GM18907 (cell line): ENCODE measurements around the gene FGFR2.
"Not testable (repeated sequence)": the region's sequence is repeated elsewhere in the genome, so short reads cannot be mapped to it uniquely, and the experiment has no call there.

Experiments
- ATAC-seq: cut with Tn5 transposase; IDR thresholded peaks from one replicate; pipeline ENCODE4 v1.9.1; 2021; ENCODE audit warnings: mild to moderate bottlenecking, moderate library complexity; ENCODE audit not compliant: unreplicated experiment

Gene FGFR2

DNA sequence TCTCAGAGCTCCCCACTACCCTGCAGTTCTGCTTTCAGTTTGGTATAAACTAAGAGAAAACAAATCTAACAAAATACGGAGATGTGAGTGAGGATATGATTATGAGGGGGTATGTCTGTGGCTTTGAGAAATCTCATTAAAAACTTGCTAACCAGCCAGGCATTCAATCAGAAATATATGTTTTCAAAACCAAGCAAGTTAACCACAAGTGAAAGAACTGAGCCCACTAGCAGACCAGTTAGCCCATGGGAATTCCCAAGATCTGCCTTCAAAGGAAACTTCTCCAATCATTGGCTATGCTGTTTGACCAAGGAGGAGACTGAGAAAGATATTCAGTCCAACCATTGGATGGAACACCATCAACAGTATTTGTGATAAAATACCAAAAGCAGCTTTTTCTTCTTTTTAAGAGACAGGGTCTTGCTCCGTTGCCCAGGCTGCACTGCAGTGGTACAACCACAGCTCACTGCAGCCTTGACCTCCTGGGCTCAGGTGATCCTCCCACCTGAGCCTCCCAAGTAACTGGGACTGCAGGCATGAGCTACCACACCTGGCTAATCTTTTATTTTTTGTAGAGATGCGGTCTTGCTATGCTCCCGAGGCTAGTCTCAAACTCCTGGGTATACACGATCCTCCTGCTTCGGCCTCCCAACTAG, 41.2 kb downstream of the FGFR2 start:
- ATAC-seq = no peak

DNA sequence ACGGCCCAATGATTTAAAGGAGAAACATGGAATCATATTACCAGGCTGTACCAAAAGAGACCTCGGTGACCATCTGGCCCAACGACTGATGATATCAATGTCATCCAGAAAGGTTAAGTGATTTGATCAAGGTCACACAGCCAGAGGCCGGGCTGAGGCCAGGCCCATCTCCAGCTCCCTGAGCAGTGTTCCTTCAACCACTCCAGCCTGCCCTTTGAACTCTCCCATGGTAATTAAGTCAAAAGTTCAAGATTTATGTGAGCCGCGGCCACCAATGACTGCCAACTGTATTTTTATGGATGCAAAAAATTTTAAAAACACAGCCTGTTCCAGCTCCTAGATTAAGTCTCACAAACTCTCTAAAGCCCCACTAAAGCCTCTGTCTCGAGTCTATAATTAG, 41.8 kb downstream of the FGFR2 start:
- no peak for ATAC-seq

DNA sequence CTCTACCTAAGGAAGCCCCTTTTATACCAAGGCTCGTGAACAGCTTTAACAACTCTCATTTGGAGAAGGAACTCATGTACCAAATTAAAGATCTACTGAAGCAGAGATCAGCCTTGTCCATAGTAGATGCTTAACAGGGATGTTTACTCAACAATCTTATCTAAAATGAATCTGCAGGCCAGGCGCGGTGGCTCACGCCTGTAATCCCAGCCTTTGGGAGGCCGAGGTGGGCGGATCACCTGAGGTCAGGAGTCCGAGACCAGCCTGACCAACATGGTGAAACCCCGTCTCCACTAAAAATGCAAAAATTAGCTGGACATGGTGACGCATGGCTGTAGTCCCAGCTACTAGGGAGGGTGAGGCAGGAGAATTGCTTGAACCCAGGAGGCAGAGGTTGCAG, 43.3 kb downstream of the FGFR2 start:
- ATAC-seq = not testable (repeated sequence)

DNA sequence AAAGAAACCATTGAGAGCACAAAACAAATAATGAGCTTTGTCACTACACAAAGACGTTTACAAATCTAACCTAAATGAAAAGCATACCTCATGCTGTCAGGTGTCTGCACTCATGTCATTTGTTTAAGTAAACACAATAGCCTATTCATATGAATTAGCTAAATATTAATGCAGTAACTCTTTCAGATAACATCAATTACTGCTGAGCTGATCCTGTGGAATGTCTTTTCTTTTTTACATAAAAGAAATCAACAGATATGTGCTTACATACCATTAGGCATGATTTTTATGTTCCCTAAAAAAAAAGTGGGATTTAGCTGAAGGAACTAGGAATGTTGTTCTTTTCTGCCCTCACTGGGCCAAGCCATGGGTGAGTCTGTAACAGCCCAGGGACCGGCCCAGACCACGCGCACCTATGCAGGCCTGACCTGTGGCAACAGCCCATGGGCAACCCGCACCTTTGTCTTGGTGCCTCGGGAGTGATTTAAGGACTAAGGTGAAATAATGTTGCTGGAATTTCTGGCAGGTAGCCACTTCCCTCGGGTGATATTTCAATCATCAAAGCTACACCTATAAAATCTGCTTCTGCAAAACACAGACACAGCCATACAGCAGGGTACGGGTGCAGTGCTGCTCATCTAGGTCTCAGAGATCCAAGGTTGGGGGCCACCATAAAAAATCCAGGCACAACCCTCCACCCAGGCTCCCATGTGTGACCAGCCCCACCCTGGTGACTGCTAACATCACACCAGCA, 44.6 kb downstream of the FGFR2 start:
- ATAC-seq = no peak

DNA sequence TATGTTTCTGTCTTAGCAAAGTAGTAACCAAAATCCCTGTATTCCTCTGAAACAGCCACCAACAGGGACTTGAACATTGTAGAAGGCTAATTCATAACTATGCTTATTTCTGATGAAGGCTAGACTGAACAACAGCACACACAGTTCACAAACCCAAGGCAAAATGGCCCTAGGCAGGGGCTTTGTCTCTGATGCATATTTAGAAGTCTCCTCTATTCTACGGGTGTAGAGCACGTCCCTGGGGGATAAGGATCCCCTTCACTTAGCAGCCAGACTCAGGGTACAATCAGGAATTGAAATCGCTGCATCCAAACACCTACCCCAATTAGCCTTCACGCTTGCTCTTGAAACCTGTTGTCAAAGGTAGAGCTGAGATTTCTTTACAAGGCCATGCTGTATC, 45.5 kb downstream of the FGFR2 start:
- ATAC-seq = no peak

DNA sequence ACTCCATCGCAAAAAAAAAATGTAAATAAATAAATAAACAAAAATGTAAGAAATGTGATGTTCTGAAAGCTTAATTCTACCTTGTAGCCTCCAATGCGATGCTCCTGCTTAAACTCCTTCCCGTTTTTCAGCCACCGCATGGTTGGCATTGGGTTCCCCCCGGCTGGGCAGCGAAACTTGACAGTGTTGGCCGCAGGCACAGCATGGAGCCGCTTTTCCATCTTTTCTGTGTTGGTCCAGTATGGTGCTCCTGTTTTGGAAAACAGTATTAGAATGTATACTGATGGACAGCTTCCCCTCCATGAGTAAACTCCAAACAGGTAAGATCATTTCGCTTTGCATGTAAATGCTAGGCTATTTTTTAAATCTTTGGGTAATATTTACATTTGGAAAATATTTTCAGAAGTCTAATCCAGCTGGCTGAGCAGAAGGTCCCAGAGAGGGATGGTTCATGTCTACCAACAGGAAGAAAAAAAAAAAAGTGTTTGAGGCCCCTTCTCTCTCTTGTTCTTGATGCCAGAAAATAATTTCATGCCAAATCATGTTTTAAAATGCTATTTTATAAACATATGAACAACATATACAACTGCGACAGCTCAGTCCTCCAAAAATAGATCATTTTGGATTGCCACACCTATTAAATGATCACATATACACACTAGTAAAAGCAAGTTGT, 46.9 kb downstream of the FGFR2 start:
- no peak for ATAC-seq

DNA sequence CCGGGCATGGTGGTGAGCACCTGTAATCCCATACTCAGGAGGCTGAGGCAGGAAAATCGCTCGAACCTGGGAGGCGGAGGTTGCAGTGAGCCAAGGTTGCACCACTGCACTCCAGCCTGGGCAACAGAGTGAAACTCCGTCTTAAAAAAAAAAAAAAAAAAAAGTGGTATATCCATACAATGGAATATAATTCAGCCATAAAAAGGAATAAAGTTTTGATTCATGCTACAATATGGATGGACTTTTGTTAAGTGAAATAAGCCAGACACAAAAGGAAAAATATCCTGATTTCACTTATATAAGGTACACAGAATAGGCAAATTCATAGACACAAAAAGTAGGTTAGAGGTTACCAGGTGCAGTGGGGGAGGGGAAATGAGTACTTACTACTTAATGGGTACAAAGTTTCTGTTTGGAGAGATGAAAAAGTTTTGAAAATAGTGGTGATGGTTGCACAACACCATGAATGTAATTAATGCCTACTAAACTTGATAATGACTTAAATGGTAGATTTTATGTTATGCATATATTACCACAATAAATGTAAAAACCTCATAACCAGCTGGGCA, 53.9 kb downstream of the FGFR2 start:
- no peak for ATAC-seq

DNA sequence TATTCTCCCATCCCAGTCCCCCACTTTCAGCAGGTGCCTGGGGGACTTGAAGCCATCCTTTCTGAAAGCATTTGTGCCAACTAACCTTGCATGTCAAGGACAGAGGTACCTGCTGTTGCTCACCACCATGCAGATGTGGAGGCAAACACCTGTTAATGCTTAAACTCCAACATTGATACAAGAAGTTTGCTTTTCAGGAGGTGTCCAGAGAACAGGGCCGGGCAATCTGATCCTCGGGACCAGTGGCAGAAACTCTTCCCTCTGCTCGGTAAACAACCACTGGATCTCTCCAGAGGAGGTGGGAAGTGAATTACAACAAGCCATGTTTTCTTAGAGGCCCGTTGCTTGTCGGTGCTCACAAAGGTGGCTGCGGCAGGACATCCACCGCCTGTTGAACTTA, 54.7 kb downstream of the FGFR2 start:
- no peak for ATAC-seq

DNA sequence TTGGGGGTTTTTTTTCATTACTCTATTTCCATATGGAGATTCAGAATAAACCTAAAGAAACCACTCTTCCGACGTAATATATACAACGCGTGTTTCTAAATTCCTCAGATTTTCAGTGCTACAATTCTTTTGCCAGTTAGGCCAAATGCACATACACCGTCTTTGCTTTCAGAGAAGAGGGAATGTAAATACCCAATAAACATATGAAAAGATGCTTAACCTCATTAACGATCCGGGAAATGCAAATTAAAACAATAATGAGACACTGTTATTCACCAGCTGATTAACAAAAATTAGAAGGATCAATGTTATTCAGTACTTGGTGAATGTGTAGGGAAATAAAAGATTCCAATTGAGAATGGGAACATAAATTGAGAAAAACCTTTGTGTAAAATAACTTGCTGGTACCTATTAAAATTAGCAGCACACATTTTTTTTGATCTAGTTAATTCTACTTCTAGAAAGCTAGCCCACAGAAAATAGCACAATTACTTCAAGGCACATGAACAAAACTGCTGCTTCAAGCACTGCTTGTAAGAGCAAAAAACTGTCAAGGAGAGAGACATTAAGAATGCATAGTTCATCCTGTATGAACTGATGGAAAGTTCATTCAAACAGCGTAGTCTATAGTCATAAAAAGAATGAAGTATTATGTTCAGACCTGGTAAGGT, 56.7 kb downstream of the FGFR2 start:
- no peak for ATAC-seq

DNA sequence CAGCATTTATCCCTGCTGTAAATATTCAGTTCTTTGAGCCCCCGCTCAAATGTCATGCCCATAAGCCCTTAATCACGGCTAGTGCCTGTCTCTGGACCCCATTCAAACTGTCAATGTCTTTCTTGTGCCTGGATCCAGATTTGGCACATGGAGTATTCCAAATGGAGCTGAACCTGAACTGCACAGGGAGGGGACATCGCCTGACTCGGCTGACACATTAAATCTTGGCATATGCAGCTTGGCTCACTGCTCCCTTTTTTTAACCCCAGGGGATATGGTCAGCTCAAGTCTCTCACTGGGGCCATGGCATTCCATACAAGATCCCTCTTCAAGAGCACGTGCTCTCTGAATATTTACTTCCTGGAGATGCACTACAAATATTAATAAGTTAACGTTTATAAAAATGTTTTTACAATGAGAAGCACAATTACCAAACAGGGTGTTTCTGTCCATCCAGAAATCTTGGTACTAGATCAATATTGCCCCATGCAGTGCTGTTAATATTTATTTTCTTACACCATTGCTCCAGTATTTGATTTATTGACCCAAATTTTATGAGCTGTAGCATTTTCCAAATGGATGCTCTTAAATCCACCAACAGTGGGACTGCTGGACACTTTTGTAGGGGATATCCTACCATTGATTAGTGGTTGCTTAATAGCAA, 57.4 kb downstream of the FGFR2 start:
- no peak for ATAC-seq

DNA sequence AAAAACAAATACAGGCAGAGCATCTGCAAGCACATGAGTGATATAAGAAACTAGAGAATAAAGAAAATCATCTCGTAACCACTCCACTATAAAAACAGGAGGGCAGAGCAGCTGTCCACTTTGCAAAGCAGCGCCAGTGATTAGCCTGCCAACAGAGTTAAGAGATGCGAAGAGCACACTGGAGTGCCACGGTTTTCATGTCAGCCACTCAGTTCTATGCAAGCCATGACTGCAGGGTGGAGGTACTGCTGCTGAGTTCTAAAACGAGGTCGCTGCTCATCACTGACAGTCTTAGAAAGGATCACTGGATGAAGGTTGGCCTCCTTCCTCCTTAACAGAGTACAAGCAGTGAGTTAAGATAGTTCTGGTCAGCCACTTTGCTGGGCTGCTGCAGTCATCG, 58.5 kb downstream of the FGFR2 start:
- ATAC-seq = no peak

DNA sequence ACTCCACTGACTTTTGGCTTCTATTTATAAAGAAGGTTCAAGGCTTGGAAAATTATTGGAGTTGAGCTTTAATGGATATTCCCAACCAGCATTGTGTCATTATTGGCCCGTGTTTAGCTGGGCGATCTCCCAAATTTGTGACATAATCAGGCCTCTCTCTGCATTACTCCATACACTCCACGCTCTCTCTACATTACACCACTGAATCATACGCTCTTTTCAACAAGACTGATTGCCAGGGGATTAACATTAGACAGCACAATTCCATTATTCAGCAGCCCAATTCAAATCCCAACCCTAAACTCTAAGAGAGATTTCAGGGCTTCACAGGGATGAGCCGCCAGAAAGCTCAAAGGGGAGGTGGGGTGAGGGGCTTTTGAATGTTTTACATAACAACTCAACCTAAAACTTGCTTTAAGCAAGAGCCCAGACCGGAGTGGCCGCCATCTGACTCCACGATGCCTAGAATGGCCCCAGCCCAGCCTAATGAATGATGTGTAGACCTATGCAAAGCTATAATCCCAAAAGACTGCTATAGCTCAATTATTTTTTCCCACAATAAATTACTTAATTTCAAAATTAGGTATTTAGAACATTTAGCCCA, 61.8 kb downstream of the FGFR2 start:
- ATAC-seq = no peak

DNA sequence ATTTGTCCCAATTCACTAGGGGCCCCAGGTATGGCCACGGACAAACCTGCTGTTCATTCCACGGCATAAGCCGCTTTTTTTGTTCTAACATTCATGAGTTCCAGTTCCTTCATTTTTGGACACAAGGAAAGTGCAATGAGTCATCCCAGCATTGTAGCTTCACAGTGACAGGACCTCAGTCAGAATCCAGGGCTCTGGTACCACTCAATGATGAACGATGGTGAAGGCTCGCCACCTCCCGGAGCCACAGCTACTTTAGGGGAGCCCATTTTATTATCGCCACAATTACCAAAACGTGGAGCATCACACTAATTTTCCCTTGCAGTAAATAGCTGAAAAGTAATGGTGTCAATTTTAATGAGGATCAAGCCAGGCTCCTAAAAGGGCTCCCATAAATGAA, 62.9 kb downstream of the FGFR2 start:
- ATAC-seq = no peak

DNA sequence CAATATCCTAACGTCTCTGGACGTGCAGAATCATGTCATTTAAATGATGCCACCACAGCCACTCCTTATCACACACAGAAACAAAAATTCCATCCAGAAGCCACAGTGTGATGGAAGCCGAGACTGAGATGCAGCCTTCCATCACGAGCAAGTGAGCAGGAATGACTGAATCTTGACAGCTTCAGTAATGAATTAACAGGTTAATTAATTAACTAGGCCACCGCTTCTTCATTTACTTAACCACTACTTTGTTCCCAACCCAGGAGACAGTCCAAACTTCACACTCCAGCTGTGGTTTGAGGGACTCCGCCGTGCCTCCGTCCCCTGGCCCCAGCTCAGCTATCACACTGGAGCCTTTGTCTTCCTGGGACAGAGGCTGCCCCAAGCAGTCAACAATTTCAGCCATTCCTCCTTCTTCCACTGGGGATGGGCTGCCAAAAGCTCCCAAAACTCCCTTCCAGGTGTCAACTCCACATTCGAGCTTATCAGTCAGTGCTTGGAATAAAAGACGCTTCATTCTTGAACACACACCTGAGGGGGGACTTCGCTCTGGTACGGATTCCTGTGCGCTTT, 65.9 kb downstream of the FGFR2 start:
- no peak for ATAC-seq

DNA sequence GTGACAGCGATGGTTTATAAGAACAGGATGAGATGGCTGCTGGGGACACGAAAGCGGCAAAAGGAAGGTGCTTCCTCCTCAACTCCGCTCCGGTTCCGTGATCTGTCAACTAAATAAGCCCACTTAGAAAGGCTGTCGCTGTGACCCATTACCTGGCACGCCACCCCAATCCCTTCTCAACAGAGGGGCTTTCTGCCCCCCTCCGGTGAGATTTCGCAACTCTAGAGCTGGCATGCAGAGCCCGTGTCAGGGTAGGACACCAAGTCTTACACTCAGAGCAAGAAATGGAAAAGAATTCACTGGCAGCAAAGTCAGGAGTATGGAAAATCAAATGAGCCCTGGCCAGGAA, 66.4 kb downstream of the FGFR2 start:
- ATAC-seq = no peak

DNA sequence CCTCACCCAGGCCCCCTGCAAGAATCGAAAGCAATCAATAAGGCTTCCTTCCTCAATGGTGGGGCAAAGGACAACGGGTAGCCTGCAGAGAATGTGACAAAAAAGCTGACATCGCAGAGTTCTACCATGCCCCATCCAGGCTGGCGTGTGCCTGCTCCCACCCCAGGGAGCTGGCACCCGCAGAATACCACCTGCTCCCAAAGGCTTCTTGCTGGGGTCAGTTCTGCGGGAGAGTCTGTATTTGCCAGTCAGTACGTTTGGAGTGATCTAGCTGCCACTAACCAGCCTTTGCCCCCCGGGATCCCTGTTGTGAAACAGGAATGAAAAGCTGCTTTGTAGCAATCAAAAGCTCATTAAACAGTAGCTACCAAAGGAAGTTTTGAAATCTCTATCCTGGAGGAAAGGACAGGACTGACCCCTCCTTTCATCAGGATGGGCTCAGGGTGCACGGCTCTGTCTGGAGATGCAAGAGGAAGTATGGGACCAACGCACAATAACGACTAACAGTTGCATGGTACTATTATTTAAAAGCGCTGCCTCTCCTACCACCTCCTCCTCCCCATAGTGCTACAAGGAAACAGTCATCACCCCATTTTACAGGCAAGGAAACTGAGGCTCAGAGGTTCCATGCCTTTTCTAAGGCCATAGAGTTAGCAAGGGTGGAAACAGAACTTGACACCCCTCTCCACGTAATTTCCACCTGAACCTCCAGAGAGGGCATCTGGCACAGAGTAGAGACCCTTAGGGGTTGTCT, 67.0 kb downstream of the FGFR2 start:
- ATAC-seq = no peak

DNA sequence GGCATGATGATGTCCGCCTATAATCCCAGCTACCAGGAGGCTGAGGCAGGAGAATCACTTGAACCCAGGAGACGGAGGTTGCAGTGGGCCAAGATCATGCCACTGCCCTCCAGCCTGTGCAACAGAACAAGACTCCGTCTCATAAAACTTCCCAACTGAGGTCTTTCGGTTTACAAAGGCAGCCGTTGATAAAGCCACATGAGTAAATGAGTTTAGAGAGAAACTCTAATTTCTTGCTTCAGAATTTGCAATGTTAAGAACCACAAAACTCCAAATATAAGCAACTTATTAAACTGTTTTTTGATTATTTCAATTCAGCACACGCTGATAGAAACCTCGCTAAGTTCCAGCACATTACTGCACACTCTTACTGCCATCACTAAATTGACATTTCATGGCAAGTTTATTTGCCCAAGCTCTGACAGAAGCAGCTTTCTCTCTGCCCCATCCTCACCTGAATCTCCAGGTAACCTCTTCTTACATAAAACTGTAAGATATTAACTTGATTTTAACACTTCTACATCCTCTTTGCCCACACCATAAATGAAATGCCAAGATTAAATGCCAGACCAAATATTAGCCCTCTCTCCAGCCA, 67.7 kb downstream of the FGFR2 start:
- ATAC-seq = no peak

DNA sequence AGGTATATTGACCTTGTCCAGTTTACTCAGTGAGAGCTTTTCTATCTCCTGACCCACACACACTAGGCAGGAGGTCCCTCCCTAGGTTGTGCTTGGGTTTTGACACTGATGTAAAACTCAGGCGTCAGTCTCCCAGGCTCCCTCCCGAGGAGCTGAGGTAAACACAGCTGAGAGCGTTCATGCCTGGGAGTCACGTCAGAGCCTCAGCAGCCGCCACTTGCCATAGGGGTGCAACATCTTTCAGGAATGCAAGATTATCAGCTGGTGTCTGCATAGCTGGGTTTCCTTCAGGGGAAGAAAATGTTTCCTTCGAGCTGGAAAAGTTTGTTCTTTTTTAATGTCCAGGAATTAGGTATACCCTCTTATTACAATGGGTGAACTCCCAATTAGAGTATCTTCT, 70.6 kb downstream of the FGFR2 start:
- no peak for ATAC-seq

DNA sequence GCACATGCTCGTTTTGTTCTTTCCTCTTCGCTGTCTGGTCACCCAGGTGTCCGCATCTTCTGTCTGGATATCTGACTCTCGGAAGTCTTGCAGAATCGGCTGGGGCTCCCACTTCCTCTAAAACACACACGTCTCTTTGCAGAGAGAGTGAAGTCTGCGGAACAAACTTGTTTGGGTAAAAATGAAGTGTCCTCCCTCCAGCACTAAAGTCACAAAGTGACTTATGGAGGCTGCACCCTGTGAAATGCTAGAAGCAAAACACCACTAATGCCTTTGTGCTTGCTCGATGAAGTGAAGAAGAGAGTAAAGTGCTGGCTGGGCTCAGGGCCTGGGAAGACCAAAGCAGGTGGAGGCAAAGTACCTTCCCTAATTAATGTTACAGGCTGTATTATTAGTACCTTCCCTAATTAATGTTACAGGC, 71.4 kb downstream of the FGFR2 start:
- no peak for ATAC-seq
